ENCODE data around the gene TEX29.

The TEX29 gene

DNA sequence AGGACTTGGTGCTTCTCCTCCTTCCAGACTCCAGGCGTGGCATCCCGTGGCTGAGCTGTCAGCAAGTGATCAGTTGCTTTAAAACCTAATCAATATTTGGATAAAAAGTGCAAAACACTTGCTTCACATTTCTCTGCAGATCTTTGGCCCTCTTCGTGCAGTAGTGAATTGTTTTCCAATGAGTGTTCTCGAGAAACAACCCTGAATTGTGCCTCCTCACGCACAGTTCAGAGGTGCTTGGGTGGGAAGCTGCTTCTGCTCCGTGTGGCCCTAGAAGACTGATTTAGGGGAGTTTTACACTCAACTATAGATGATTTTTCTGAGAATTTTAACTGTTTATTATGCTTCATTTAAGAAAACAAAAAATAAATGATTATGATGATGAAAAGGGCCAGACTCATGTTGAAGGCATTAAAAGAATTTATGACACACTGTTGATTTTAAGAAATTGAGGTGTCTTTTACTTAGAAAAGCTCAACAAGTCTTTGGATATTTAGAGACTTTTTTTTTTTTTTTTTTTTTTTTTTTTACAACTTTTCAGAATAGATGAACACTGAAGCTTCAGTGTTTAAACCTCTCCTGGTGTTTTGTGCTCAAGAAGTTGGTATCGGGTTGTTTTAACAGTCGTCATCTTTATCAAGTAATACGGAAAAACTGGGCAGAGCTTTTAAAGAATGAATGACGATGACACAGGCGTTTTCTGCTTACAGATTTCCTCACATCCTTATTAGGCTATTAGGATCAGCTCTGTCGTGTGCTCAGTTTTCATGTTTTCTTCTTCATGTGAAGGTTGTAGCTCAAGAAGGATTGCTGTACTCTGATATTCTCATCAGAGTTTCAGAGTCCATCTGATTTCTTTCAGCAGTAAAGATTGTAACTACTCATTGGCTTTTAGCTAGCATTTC lies 39.5 kb upstream of the TEX29 start:
- H3K27ac ChIP-seq = no peak overlapping the region
- H3K9ac ChIP-seq = no peak overlapping the region

DNA sequence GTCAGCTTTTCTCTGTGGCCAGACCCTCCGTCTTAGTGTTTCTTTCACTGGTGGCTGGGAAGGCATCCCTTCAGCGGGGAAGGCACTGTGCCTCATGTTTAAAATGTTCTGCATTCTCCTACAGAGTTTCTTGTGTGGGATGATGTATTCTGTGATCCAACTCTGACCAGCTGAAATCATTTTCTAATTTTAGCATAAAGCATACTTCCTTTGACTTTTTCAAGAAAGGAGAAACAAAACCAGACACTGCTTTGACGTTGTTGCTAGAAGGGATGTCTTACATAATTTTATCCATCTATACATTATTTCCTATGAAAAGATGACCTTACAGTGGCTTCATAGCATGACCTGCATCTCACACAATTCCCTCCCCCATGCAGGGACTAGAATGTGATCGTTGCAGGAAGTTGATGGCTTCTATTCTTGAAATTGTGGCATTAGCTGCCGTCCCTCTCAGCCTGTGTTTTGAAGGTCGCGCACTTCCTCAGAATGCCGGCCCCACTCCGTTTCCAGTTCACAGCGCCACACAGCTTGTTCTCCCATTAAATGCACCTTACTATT lies 38.6 kb upstream of the TEX29 start:
- Histone ChIP-seq H3K36me3 (ENCODE audit: insufficient read depth) (no peaks in the 10 kb centered on the region), H3K27ac (no peak overlapping the region)
- TF ChIP-seq, protein P1, sequence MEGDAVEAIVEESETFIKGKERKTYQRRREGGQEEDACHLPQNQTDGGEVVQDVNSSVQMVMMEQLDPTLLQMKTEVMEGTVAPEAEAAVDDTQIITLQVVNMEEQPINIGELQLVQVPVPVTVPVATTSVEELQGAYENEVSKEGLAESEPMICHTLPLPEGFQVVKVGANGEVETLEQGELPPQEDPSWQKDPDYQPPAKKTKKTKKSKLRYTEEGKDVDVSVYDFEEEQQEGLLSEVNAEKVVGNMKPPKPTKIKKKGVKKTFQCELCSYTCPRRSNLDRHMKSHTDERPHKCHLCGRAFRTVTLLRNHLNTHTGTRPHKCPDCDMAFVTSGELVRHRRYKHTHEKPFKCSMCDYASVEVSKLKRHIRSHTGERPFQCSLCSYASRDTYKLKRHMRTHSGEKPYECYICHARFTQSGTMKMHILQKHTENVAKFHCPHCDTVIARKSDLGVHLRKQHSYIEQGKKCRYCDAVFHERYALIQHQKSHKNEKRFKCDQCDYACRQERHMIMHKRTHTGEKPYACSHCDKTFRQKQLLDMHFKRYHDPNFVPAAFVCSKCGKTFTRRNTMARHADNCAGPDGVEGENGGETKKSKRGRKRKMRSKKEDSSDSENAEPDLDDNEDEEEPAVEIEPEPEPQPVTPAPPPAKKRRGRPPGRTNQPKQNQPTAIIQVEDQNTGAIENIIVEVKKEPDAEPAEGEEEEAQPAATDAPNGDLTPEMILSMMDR (conservative IDR thresholded peaks at IDR 0.05; ENCODE audit: low read depth, low read length) = no peak

More for the DNA sequence above, 39.5 kb upstream of the TEX29 start:
- no peak overlapping the region for H3K4me3 ChIP-seq (IDR thresholded peaks at IDR 0.05; ENCODE audit: insufficient read depth, low read depth, low read length)
- H3K36me3 ChIP-seq (ENCODE audit: insufficient read depth) = no peaks in the 10 kb centered on the region
- H4K20me1 ChIP-seq (ENCODE audit: insufficient read depth) = no peaks in the 10 kb centered on the region
- H3K27me3 ChIP-seq (ENCODE audit: insufficient read depth, low read depth) = no peaks in the 10 kb centered on the region
- TF ChIP-seq, protein P1 (conservative IDR thresholded peaks at IDR 0.05; ENCODE audit: low read depth, low read length) = no peak
- no peak overlapping the region for H2AFZ ChIP-seq (ENCODE audit: low read depth)
- H3K79me2 ChIP-seq (ENCODE audit: insufficient read depth, low read depth) = no peaks in the 10 kb centered on the region
- no peak overlapping the region for H3K4me2 ChIP-seq
- no peaks in the 10 kb centered on the region for H3K4me1 ChIP-seq (ENCODE audit: low read depth, poor library complexity, severe bottlenecking)

DNA sequence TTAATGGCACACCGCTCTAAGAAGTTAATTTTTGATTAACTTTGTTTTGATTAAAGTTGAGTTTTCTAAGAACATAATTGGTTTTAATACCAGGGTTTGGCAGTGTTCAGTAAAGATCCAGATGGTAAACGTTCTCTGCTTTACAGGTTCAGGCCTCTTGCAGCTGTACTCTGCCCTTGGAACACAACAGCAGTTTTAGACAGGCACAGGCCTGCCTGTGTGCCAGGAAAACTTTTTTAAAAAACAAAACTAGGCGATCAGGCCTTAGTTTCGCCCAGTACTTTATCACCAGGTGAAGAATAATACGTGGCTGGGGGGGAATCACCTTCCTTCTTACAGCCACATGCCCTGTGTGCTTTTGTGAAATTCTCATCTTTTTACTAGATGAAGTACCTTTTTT lies 38.0 kb upstream of the TEX29 start:
- Histone ChIP-seq H4K20me1 (ENCODE audit: insufficient read depth) (no peaks in the 10 kb centered on the region), H3K27me3 (ENCODE audit: insufficient read depth, low read depth) (no peaks in the 10 kb centered on the region), H3K27ac (no peak overlapping the region)

More for the DNA sequence above, 38.6 kb upstream of the TEX29 start:
- no peak overlapping the region for H2AFZ ChIP-seq (ENCODE audit: low read depth)
- H3K27me3 ChIP-seq (ENCODE audit: insufficient read depth, low read depth) = no peaks in the 10 kb centered on the region
- H3K4me3 ChIP-seq (IDR thresholded peaks at IDR 0.05; ENCODE audit: insufficient read depth, low read depth, low read length) = no peak overlapping the region
- no peaks in the 10 kb centered on the region for H3K4me1 ChIP-seq (ENCODE audit: low read depth, poor library complexity, severe bottlenecking)
- no peaks in the 10 kb centered on the region for H3K79me2 ChIP-seq (ENCODE audit: insufficient read depth, low read depth)
- H3K4me2 ChIP-seq = no peak overlapping the region
- H3K9ac ChIP-seq = no peak overlapping the region
- H4K20me1 ChIP-seq (ENCODE audit: insufficient read depth) = no peaks in the 10 kb centered on the region

DNA sequence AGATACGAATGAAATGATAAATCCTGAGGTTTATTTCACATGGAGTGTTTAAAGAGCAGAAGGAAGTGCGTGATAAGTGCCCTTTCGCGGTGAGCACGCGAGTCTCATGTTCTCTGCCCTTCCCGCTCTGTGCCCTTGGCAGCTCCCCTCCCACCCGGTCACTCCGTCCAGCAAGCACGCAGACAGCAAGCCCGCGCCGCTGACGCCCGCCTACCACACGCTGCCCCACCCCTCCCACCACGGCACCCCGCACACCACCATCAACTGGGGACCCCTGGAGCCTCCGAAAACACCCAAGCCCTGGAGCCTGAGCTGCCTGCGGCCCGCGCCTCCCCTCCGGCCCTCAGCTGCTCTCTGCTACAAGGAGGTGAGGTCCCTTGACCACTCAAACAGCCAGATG lies 37.4 kb upstream of the TEX29 start:
- Histone ChIP-seq H3K4me1 (ENCODE audit: low read depth, poor library complexity, severe bottlenecking) (no peaks in the 10 kb centered on the region), H3K79me2 (ENCODE audit: insufficient read depth, low read depth) (no peaks in the 10 kb centered on the region), H2AFZ (ENCODE audit: low read depth) (no peak overlapping the region), H3K4me2 (no peak overlapping the region), H3K4me3 (IDR thresholded peaks at IDR 0.05; ENCODE audit: insufficient read depth, low read depth, low read length) (no peak overlapping the region), H3K27me3 (ENCODE audit: insufficient read depth, low read depth) (no peaks in the 10 kb centered on the region), H3K36me3 (ENCODE audit: insufficient read depth) (no peaks in the 10 kb centered on the region), H3K9ac (no peak overlapping the region), H4K20me1 (ENCODE audit: insufficient read depth) (no peaks in the 10 kb centered on the region), H3K27ac (no peak overlapping the region)
- TF ChIP-seq, protein P1 (conservative IDR thresholded peaks at IDR 0.05; ENCODE audit: low read depth, low read length) = no peak

More for the DNA sequence above, 38.0 kb upstream of the TEX29 start:
- no peak overlapping the region for H3K4me3 ChIP-seq (IDR thresholded peaks at IDR 0.05; ENCODE audit: insufficient read depth, low read depth, low read length)
- no peak overlapping the region for H3K4me2 ChIP-seq
- no peaks in the 10 kb centered on the region for H3K79me2 ChIP-seq (ENCODE audit: insufficient read depth, low read depth)
- no peak overlapping the region for H2AFZ ChIP-seq (ENCODE audit: low read depth)
- H3K36me3 ChIP-seq (ENCODE audit: insufficient read depth) = no peaks in the 10 kb centered on the region
- TF ChIP-seq, protein P1 (conservative IDR thresholded peaks at IDR 0.05; ENCODE audit: low read depth, low read length) = no peak
- no peak overlapping the region for H3K9ac ChIP-seq
- no peaks in the 10 kb centered on the region for H3K4me1 ChIP-seq (ENCODE audit: low read depth, poor library complexity, severe bottlenecking)

All from KMS-11 (cell line).